SK-N-SH (cell line): ENCODE data around the gene TAPBP. TPM values are rescaled to one million over a fixed set of nuclear protein-coding genes. Genes with fewer than 3 reads are reported as not detected.

Source experiments
- CTCF ChIA-PET: fragments of 300-600, 350-600 bp; formaldehyde crosslinking; extraction: SDS; loops from one replicate; lab custom pipeline; 2021; lab: Yijun Ruan, JAX
- POLR2A ChIA-PET: fragments of 350-600 bp; sonication (Branson Sonifier 250); formaldehyde crosslinking; extraction: SDS; loops from one replicate; lab custom pipeline; 2020; ENCODE audit warnings: antibody characterized with exemption, inconsistent platforms; lab: Yijun Ruan, JAX
- DNase-seq: peaks from one replicate; pipeline ENCODE4 v3.0.0; 2012
- H2AFZ ChIP-seq: fragments of 200-600 bp; sonication (generic); 2 replicates; pipeline ENCODE4 v1.8.1; 2016; ENCODE audit warnings: antibody characterized with exemption, mild to moderate bottlenecking, low read depth
- H3F3A ChIP-seq: fragments of 200-600 bp; sonication (generic); replicated peaks from 2 replicates; pipeline ENCODE3; 2016; ENCODE audit warnings: antibody characterized with exemption, mild to moderate bottlenecking; ENCODE audit not compliant: insufficient read depth
- H3K27ac ChIP-seq, 2 experiments: fragments of 200-500 bp in 1 of 2; fragments of 200-600 bp in 1 of 2; sonication (Bioruptor generic) in 1 of 2; sonication (generic), shearing (Covaris generic) in 1 of 2; 2 replicates each; pipeline versions ENCODE4 v1.5.1 to v1.6.1; 2014 to 2016; ENCODE audit warnings: low read depth in 2 of 2, inconsistent platforms in 1 of 2, low read length in 1 of 2, mild to moderate bottlenecking in 1 of 2, mixed read lengths in 1 of 2
- H3K27me3 ChIP-seq: fragments of 200-600 bp; sonication (generic), shearing (Covaris generic); 2 replicates; pipeline ENCODE4 v1.6.1; 2016; ENCODE audit warnings: mixed run types; ENCODE audit not compliant: insufficient read depth
- H3K36me3 ChIP-seq, 2 experiments: fragments of 200-500 bp in 1 of 2; fragments of 200-600 bp in 1 of 2; sonication (Bioruptor generic) in 1 of 2; sonication (generic) in 1 of 2; replicated peaks in 1 of 2; 2 replicates each; pipeline versions ENCODE3 to v1.5.1; 2014 to 2016; ENCODE audit warnings: low read length in 1 of 2, mild to moderate bottlenecking in 1 of 2; ENCODE audit not compliant: insufficient read depth in 2 of 2, control insufficient read depth in 1 of 2
- H3K4me1 ChIP-seq, 2 experiments: fragments of 200-500 bp in 1 of 2; fragments of 200-600 bp in 1 of 2; sonication (Bioruptor generic) in 1 of 2; sonication (generic), shearing (Covaris generic) in 1 of 2; 2 replicates each; pipeline versions ENCODE4 v1.5.1 to v1.6.1; 2014 to 2016; ENCODE audit warnings: low read depth in 1 of 2, low read length in 1 of 2, mixed run types in 1 of 2; ENCODE audit not compliant: insufficient read depth in 2 of 2, control insufficient read depth in 1 of 2
- H3K4me2 ChIP-seq: fragments of 200-600 bp; sonication (generic), shearing (Covaris generic); 2 replicates; pipeline ENCODE4 v1.6.1; 2017; ENCODE audit warnings: mixed run types
- H3K4me3 ChIP-seq, 2 experiments: fragments of 200-500 bp in 1 of 2; fragments of 200-600 bp in 1 of 2; sonication (Bioruptor generic) in 1 of 2; sonication (generic), shearing (Covaris generic) in 1 of 2; 2 replicates each; pipeline versions ENCODE4 v1.5.1 to v1.8.1; 2014 to 2016; ENCODE audit warnings: low read depth in 2 of 2, inconsistent platforms in 1 of 2, low read length in 1 of 2, mild to moderate bottlenecking in 1 of 2, mixed read lengths in 1 of 2, moderate library complexity in 1 of 2
- H3K79me2 ChIP-seq: fragments of 200-600 bp; sonication (generic); 2 replicates; pipeline ENCODE4 v1.8.1; 2017; ENCODE audit warnings: mild to moderate bottlenecking; ENCODE audit not compliant: insufficient read depth
- H3K9ac ChIP-seq: fragments of 200-600 bp; sonication (generic); 2 replicates; pipeline ENCODE4 v1.6.1; 2017; ENCODE audit warnings: mixed run types
- H3K9me2 ChIP-seq: fragments of 200-600 bp; sonication (generic); 2 replicates; pipeline ENCODE4 v1.6.1; 2017; ENCODE audit warnings: mixed run types
- H3K9me3 ChIP-seq: fragments of 200-600 bp; sonication (generic); 2 replicates; pipeline ENCODE4 v1.6.1; 2017; ENCODE audit warnings: mixed run types, mild to moderate bottlenecking, moderate library complexity
- H4K20me1 ChIP-seq: fragments of 200-600 bp; sonication (generic); 2 replicates; pipeline ENCODE4 v1.6.1; 2017; ENCODE audit warnings: mild to moderate bottlenecking, mixed run types; ENCODE audit not compliant: insufficient read depth
- ELF1 ChIP-seq: IDR thresholded peaks from 2 replicates; pipeline ENCODE4 v1.4.0; 2012
- EP300 ChIP-seq, 2 experiments: IDR thresholded peaks; 2 replicates each; pipeline versions ENCODE4 v1.4.0 to v1.6.1; 2012; ENCODE audit warnings: borderline replicate concordance in 1 of 2, low read depth in 1 of 2, low read length in 1 of 2
- MEF2A ChIP-seq: IDR thresholded peaks from 2 replicates; pipeline ENCODE4 v1.4.0; 2012; ENCODE audit warnings: low read depth, borderline replicate concordance
- NFIC ChIP-seq: IDR thresholded peaks from 2 replicates; pipeline ENCODE4 v1.4.0; 2012; ENCODE audit warnings: borderline replicate concordance
- NRF1 ChIP-seq: IDR thresholded peaks from 2 replicates; pipeline ENCODE4 v1.6.1; 2012; ENCODE audit warnings: low read depth, mild to moderate bottlenecking, low read length
- RAD21 ChIP-seq: IDR thresholded peaks from 2 replicates; pipeline ENCODE4 v1.6.1; 2012; ENCODE audit warnings: mild to moderate bottlenecking, low read length
- RCOR1 ChIP-seq: fragments of 150-350 bp; IDR thresholded peaks from 2 replicates; pipeline ENCODE4 v1.6.1; 2017; ENCODE audit warnings: antibody characterized with exemption, low read length
- ZBTB33 ChIP-seq: IDR thresholded peaks from 2 replicates; pipeline ENCODE4 v1.4.0; 2012; ENCODE audit warnings: low read depth, borderline replicate concordance
- WGBS: methylation state at CpG from one replicate; pipeline ENCODE4 v1.1.6; 2017; ENCODE audit warnings: low lambda C conversion rate; 5-methylcytosine and 5-hydroxymethylcytosine counted together
- polyA plus RNA-seq, 3 experiments: library from polyadenylated mRNA; depleted of rRNA; stranded (reverse); fragments of >200 nt; gene quantifications; 2 replicates each; pipeline ENCODE4 v1.2.3, GENCODE V29; 2012
- TF ChIP-seq, protein P1 (sequence below): IDR thresholded peaks from 2 replicates; pipeline ENCODE4 v1.6.1; 2012; ENCODE audit warnings: mild to moderate bottlenecking, low read depth, low read length, moderate library complexity

TAPBP gene
- polyA plus RNA-seq, 1 of the 3 experiments (the other 2 are of a cell fraction), result 44.5 TPM

GRCh38 chr6:33295621-33296369 is 18.1 kb downstream of the TAPBP start:
- no peak for DNase-seq
- no peak overlapping the region for H2AFZ ChIP-seq
- H3K4me2 ChIP-seq, result no peak overlapping the region
- H3K4me1 ChIP-seq, result peaks cover 2 to 15% of the 10 kb centered on the region in 2 experiments; a peak in 2 of 4 replicates
- peaks cover 17 to 48% of the 10 kb centered on the region in 2 experiments for H3K36me3 ChIP-seq
- ChIA-PET CTCF (interaction anchor here (3.9 kb wide), 1 partner anchor 19 kb away, joined by 19 read pairs; the partner anchor contains the start of gene B3GALT4), POLR2A (no interaction called here)
- peaks cover 18% of the 10 kb centered on the region for H3F3A ChIP-seq
- H3K9me3 ChIP-seq, result no peaks in the 10 kb centered on the region
- H3K9ac ChIP-seq, result no peak overlapping the region
- peaks cover 27% of the 10 kb centered on the region for H3K79me2 ChIP-seq
- no peaks in the 10 kb centered on the region for H3K9me2 ChIP-seq
- WGBS, result 87% methylated on average over 6 of the region's 15 CpGs
- H3K4me3 ChIP-seq, result no peak overlapping the region
- H3K27me3 ChIP-seq, result no peaks in the 10 kb centered on the region
- H4K20me1 ChIP-seq, result peaks cover 11% of the 10 kb centered on the region; the same call in 1 of the 2 replicates
- TF ChIP-seq RAD21, result no peak
- TF ChIP-seq, protein P1, sequence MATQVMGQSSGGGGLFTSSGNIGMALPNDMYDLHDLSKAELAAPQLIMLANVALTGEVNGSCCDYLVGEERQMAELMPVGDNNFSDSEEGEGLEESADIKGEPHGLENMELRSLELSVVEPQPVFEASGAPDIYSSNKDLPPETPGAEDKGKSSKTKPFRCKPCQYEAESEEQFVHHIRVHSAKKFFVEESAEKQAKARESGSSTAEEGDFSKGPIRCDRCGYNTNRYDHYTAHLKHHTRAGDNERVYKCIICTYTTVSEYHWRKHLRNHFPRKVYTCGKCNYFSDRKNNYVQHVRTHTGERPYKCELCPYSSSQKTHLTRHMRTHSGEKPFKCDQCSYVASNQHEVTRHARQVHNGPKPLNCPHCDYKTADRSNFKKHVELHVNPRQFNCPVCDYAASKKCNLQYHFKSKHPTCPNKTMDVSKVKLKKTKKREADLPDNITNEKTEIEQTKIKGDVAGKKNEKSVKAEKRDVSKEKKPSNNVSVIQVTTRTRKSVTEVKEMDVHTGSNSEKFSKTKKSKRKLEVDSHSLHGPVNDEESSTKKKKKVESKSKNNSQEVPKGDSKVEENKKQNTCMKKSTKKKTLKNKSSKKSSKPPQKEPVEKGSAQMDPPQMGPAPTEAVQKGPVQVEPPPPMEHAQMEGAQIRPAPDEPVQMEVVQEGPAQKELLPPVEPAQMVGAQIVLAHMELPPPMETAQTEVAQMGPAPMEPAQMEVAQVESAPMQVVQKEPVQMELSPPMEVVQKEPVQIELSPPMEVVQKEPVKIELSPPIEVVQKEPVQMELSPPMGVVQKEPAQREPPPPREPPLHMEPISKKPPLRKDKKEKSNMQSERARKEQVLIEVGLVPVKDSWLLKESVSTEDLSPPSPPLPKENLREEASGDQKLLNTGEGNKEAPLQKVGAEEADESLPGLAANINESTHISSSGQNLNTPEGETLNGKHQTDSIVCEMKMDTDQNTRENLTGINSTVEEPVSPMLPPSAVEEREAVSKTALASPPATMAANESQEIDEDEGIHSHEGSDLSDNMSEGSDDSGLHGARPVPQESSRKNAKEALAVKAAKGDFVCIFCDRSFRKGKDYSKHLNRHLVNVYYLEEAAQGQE, result no peak
- TF ChIP-seq NRF1, result no peak
- TF ChIP-seq ELF1, result no peak
- no peak for TF ChIP-seq MEF2A
- no peak for TF ChIP-seq NFIC
- TF ChIP-seq EP300 (IDR thresholded peaks at IDR 0.05; ENCODE audit: borderline replicate concordance in 1 of 2, low read depth in 1 of 2, low read length in 1 of 2), result no peak
- no peak for TF ChIP-seq ZBTB33
- no peak for TF ChIP-seq RCOR1
- H3K27ac ChIP-seq, result no peak overlapping the region
